ENCODE data around the gene METTL26.
A peak's percentile ranks its signal among the peaks of the same experiment; 100 is the strongest.
"Not testable (repeated sequence)": the region's sequence is repeated elsewhere in the genome, so short reads cannot be mapped to it uniquely, and the experiment has no call there.

The METTL26 gene

DNA sequence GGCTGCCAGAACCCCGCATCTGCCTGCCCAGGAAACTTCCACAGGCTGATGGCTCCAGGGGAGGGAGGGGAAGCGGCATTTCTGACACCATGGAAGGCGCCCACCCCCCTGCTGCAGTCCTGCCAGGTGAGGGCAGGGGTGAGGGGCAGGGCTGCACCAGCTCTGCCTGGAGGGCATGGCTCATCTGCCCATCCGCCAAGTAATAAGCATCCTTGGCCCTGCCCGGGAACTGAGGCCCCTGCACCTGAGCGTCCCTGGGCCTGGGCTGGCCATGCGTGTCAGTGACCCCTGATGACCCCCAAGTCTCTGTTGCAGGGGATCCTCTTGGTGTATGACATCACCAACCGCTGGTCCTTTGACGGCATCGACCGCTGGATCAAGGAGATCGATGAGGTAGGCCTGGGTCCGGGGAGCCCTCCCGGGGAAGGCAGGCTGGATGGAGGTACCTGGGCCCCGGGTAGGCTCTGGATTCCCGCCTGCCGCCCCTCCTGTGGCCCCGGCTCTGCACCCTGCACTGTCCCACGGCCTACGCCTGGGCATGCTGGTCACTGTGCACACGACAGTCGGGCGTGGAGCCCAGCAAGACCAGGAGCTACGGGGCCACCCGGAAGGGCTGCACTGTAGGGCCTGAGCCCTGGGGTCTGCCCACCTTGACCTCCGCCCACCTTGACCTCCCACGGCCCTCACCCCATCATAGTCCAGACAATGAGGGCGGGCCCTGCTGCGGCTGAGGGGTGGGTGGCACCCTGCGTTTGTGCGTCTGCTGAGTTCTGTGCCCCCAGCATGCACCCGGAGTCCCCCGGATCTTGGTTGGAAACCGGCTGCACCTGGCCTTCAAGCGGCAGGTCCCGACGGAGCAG is 10.8 kb downstream of the METTL26 start:
- no peak for DNase-seq (ENCODE audit: low read depth in 2 of 2)

DNA sequence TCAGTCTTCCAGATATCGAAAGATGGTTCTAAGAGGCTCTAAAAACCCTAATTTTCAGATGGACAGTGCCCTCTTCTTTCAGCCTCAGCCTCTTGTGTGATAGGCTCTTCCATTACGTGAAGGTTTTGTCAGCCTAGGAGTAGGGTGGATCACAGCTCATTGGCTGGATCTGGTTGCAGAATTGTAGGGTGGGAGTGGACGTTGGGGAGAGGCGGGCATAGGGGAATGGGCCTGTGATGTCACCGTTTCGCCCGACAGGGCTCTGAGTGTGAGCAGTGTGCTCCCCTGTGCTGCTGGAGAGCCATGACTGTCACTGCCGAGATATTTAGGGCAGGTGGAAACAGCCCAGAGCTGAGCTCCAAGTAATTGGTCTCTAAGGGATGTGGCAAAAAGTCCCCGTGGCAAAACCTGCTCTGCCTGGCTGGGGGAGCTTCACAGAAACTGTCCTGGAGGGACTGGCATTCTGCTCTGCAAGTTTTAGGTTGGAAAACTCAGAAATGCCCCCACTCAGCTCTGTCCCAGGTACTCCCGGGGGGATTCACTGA is 11.5 kb downstream of the METTL26 start:
- no peak for DNase-seq (ENCODE audit: low read depth in 2 of 2)

- DNase-seq (ENCODE audit: low read depth in 2 of 2): no peak
Measured at GRCh38 chr16:622920-623280, 13.2 kb downstream of the METTL26 start.

- no peak for DNase-seq (ENCODE audit: low read depth in 2 of 2)
Measured at GRCh38 chr16:621526-622105, 14.5 kb downstream of the METTL26 start.

- no peak for DNase-seq (ENCODE audit: low read depth in 2 of 2)
Measured at GRCh38 chr16:620700-621525, 15.2 kb downstream of the METTL26 start.

DNA sequence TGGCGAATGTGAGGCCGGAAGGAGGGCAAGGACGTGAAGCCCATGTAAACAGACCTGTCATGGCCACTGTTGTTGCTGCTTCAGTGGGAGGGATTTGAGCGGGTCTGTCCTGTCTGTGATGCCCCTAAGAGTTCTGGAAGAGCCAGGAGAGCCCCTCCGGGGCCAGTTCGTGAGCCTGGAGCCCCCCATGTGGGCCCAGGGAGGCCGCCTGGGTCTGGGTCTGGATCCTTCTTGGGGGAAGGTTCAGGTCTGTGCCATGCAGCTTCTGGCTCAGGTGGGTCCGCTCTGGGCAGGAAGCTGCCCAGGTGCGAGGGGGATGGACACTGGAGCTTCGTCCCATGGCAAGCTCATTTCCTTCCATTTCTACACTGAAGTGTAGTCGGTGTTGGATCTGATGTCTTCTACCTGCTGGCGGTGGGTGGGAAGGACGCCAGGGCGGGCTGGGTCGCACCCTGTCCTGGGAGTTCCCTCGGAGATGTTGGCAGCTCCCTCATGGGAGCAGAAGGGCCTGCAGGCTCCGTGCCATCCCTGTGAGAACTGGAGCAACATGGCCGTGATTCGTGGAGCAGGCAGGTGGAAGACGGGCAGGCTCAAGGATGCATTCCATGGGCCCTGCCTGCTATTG is 16.5 kb downstream of the METTL26 start:
- DNase-seq (ENCODE audit: low read depth in 2 of 2): no peak

- no peak for DNase-seq (ENCODE audit: low read depth in 2 of 2)
Measured at GRCh38 chr16:617855-618254, 18.2 kb downstream of the METTL26 start.

- no peak for DNase-seq (ENCODE audit: low read depth in 2 of 2)
Measured at GRCh38 chr16:616733-617586, 19.1 kb downstream of the METTL26 start.

GRCh38 chr16:615122-615521 is 21.0 kb downstream of the METTL26 start:
- no peak for DNase-seq (ENCODE audit: low read depth in 2 of 2)

- DNase-seq (ENCODE audit: low read depth in 2 of 2): peak in 1 of 2 donors; percentile 36
Measured at GRCh38 chr16:610513-611381, 25.4 kb downstream of the METTL26 start.

DNA sequence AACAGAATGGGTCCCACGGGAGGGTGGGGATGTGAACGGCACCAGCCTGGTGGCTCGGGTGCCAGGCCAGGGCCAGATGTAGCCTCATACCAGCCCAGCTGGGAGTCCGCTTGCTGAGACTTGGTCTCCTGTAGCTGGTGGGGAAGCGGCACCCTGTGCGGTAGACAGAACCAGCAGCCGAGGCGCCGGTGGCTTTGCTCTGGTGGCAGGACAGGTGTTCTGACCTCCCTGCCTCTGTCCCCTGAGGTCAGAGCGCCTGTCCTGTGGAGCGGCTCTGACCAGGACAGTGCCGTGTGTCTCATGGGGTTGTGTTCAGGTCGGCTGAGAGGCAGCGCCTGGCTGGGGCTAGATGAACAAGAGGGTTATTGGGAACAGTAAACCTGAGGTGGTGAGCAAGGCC is 26.1 kb downstream of the METTL26 start:
- DNase-seq (ENCODE audit: low read depth in 2 of 2): no peak

GRCh38 chr16:609316-609715 is 26.8 kb downstream of the METTL26 start:
- DNase-seq (ENCODE audit: low read depth in 2 of 2): no peak

- no peak for DNase-seq (ENCODE audit: low read depth in 2 of 2)
Measured at GRCh38 chr16:608019-608418, 28.1 kb downstream of the METTL26 start.

- no peak for DNase-seq (ENCODE audit: low read depth in 2 of 2)
Measured at GRCh38 chr16:606656-607307, 29.3 kb downstream of the METTL26 start.

GRCh38 chr16:603933-604332 is 32.2 kb downstream of the METTL26 start:
- DNase-seq (ENCODE audit: low read depth in 2 of 2): no peak

DNA sequence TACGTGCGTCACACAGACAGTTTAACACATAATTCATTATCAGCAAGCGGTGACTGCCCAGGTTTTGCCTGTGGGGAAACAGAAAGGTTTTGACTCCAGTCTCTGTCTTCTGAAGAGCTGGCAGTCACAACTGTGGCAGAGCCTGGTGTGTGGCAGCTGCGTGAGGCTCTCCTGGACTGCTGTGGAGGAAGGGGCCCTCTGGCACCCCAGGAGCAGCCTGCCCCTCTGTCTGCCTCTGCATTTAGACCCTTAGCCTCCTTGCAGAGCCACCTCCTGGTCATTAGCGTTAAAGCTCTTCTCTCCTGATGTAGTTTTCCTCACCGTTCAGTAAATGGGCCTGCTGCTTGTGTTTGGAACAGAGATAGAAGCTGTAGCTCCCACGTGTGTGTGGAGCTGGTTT is 35.3 kb downstream of the METTL26 start:
- DNase-seq (ENCODE audit: low read depth in 2 of 2): no peak

GRCh38 chr16:598823-599739 is 37.0 kb downstream of the METTL26 start:
- DNase-seq (ENCODE audit: low read depth in 2 of 2): no peak

GRCh38 chr16:597655-598054 is 38.5 kb downstream of the METTL26 start:
- not testable (repeated sequence) for DNase-seq (ENCODE audit: low read depth in 2 of 2)

All from stimulated activated CD8-positive, alpha-beta memory T cell treated with anti-CD3 and anti-CD28 coated beads, Interleukin-7, amount 100 ng/mL, for 4 hours (primary cell).